GM23338 (cell line): ENCODE measurements around the gene MRPS15. TPM values are rescaled to one million over a fixed set of nuclear protein-coding genes. Genes with fewer than 3 reads are reported as not detected.

Source experiments
- ATAC-seq: fragments of 200-7000 bp; cut with Tn5 transposase; 3 replicates; pipeline ENCODE4 v1.9.1; 2020
- DNase-seq: peaks from one replicate; pipeline ENCODE4 v3.0.0-alpha.2; 2015; ENCODE audit warnings: low spot score
- H2AFZ ChIP-seq: fragments of 200-600 bp; sonication (generic); 2 replicates; pipeline ENCODE4 v1.8.0; 2016; ENCODE audit warnings: antibody characterized with exemption, mild to moderate bottlenecking, moderate library complexity
- H3F3A ChIP-seq: fragments of 200-600 bp; sonication (generic); replicated peaks from 2 replicates; pipeline ENCODE4 v1.8.0; 2017; ENCODE audit warnings: antibody characterized with exemption, mixed run types, low read depth
- H3K27ac ChIP-seq: fragments of 200-600 bp; sonication (generic); 2 replicates; pipeline ENCODE4 v1.6.1; 2016; ENCODE audit warnings: low read depth
- H3K27me3 ChIP-seq: fragments of 200-600 bp; sonication (generic); 2 replicates; pipeline ENCODE4 v1.8.0; 2016; ENCODE audit warnings: mild to moderate bottlenecking, mixed run types, moderate library complexity; ENCODE audit not compliant: insufficient read depth
- H3K36me3 ChIP-seq: fragments of 200-600 bp; sonication (generic); 2 replicates; pipeline ENCODE4 v1.8.0; 2016; ENCODE audit warnings: mild to moderate bottlenecking; ENCODE audit not compliant: insufficient read depth
- H3K4me1 ChIP-seq: fragments of 200-600 bp; sonication (generic); 2 replicates; pipeline ENCODE4 v1.8.0; 2016; ENCODE audit warnings: mild to moderate bottlenecking, moderate library complexity; ENCODE audit not compliant: insufficient read depth
- H3K4me2 ChIP-seq: fragments of 200-600 bp; sonication (generic); 2 replicates; pipeline ENCODE4 v1.7.1; 2017; ENCODE audit warnings: mixed run types
- H3K4me3 ChIP-seq: fragments of 200-600 bp; sonication (generic); 2 replicates; pipeline ENCODE4 v1.6.1; 2016; ENCODE audit warnings: mixed run types
- H3K79me2 ChIP-seq: fragments of 200-600 bp; sonication (generic); replicated peaks from 2 replicates; pipeline ENCODE4 v1.8.0; 2017; ENCODE audit warnings: mild to moderate bottlenecking; ENCODE audit not compliant: insufficient read depth
- H3K9me2 ChIP-seq: fragments of 200-600 bp; sonication (generic); 2 replicates; pipeline ENCODE4 v1.8.0; 2017; ENCODE audit not compliant: insufficient read depth
- H4K20me1 ChIP-seq: fragments of 200-600 bp; sonication (generic); replicated peaks from 2 replicates; pipeline ENCODE4 v1.8.0; 2017; ENCODE audit warnings: mild to moderate bottlenecking; ENCODE audit not compliant: insufficient read depth
- H3K27ac Mint-ChIP-seq: 2 replicates; pipeline ENCODE4 v1.8.0; 2020; ENCODE audit warnings: inconsistent platforms, mild to moderate bottlenecking, moderate library complexity, mixed read lengths
- H3K27me3 Mint-ChIP-seq: 3 replicates; pipeline ENCODE4 v1.8.0; 2022; ENCODE audit warnings: low read depth, mild to moderate bottlenecking, moderate library complexity, mixed read lengths, inconsistent platforms; ENCODE audit not compliant: insufficient read depth, poor library complexity
- H3K36me3 Mint-ChIP-seq: 3 replicates; pipeline ENCODE4 v1.8.0; 2021; ENCODE audit warnings: low read depth, mild to moderate bottlenecking, inconsistent platforms, moderate library complexity, mixed read lengths
- H3K4me1 Mint-ChIP-seq: 3 replicates; pipeline ENCODE4 v1.8.0; 2020; ENCODE audit warnings: mild to moderate bottlenecking, inconsistent platforms, mixed read lengths
- H3K4me3 Mint-ChIP-seq: 3 replicates; pipeline ENCODE4 v1.8.0; 2021; ENCODE audit warnings: moderate library complexity, mild to moderate bottlenecking, inconsistent platforms, mixed read lengths
- H3K9me3 Mint-ChIP-seq: 3 replicates; pipeline ENCODE4 v1.8.0; 2020; ENCODE audit warnings: moderate library complexity, mild to moderate bottlenecking, inconsistent platforms, mixed read lengths
- CREB1 ChIP-seq: fragments of 250-450 bp; sonication (Bioruptor Pico); IDR thresholded peaks from 2 replicates; pipeline ENCODE4 v1.5.0; 2020; ENCODE audit warnings: low read depth, mild to moderate bottlenecking, moderate library complexity
- CTCF ChIP-seq, 2 experiments: fragments of 200-600 bp in 1 of 2; sonication (generic) in 1 of 2; conservative IDR thresholded peaks; 2 replicates each; pipeline versions ENCODE4 v1.5.1 to v1.6.1; 2016 to 2017; ENCODE audit warnings: antibody characterized with exemption in 2 of 2, low read depth in 2 of 2, mild to moderate bottlenecking in 2 of 2, moderate library complexity in 1 of 2
- ETS1 ChIP-seq: IDR thresholded peaks from 2 replicates; pipeline ENCODE4 v1.6.1; 2016; ENCODE audit warnings: antibody characterized with exemption
- EZH2 ChIP-seq: fragments of 200-600 bp; sonication (generic); IDR thresholded peaks from one replicate; pipeline ENCODE4 v1.8.0; 2017; ENCODE audit warnings: antibody characterized with exemption, mild to moderate bottlenecking, low read depth; ENCODE audit not compliant: unreplicated experiment
- EZH2phosphoT487 ChIP-seq: fragments of 200-600 bp; sonication (generic); IDR thresholded peaks from one replicate; pipeline ENCODE4 v1.8.1; 2018; ENCODE audit warnings: antibody characterized with exemption; ENCODE audit not compliant: unreplicated experiment
- JUNB ChIP-seq: IDR thresholded peaks from one replicate; pipeline ENCODE4 v1.6.1; 2016; ENCODE audit warnings: antibody characterized with exemption; ENCODE audit not compliant: unreplicated experiment
- NANOG ChIP-seq: IDR thresholded peaks from 2 replicates; pipeline ENCODE4 v1.6.1; 2016; ENCODE audit warnings: antibody characterized with exemption, borderline replicate concordance
- POLR2AphosphoS5 ChIP-seq: IDR thresholded peaks from 2 replicates; pipeline ENCODE4 v1.6.1; 2016; ENCODE audit warnings: antibody characterized with exemption, low read depth
- STAT1 ChIP-seq: IDR thresholded peaks from one replicate; pipeline ENCODE4 v1.6.1; 2016; ENCODE audit warnings: antibody characterized with exemption; ENCODE audit not compliant: unreplicated experiment
- ZNF114 ChIP-seq: fragments of 250-450 bp; sonication (Bioruptor Pico); IDR thresholded peaks from 2 replicates; pipeline ENCODE4 v1.5.0; 2020; ENCODE audit warnings: mild to moderate bottlenecking, moderate library complexity
- ZNF331 ChIP-seq: fragments of 250-450 bp; sonication (Bioruptor Pico); IDR thresholded peaks from 2 replicates; pipeline ENCODE4 v1.5.0; 2020; ENCODE audit warnings: low read depth, mild to moderate bottlenecking, moderate library complexity
- ZNF462 ChIP-seq: fragments of 250-450 bp; sonication (Bioruptor Pico); IDR thresholded peaks from 2 replicates; pipeline ENCODE4 v1.5.0; 2020; ENCODE audit warnings: mild to moderate bottlenecking, moderate library complexity
- polyA plus RNA-seq: library from polyadenylated mRNA; unstranded; fragments of >200 nt; fragmentation: Nextera tagmentation; extraction: Ambion mirVana; gene quantifications from 2 replicates; pipeline ENCODE4 v1.2.1, GENCODE V29; 2016
- total RNA-seq: library from RNA; depleted of rRNA; stranded (reverse); fragments of >200 nt; shearing (Covaris generic); gene quantifications from 2 replicates; pipeline ENCODE4 v1.2.3, GENCODE V29; 2014
- TF ChIP-seq, protein P1 (sequence below): IDR thresholded peaks from one replicate; pipeline ENCODE4 v1.6.1; 2018; ENCODE audit warnings: antibody characterized with exemption; ENCODE audit not compliant: unreplicated experiment

MRPS15 gene
- total and polyA plus RNA-seq, 2 experiments from 2014 or later, result 105 to 311 TPM

DNA sequence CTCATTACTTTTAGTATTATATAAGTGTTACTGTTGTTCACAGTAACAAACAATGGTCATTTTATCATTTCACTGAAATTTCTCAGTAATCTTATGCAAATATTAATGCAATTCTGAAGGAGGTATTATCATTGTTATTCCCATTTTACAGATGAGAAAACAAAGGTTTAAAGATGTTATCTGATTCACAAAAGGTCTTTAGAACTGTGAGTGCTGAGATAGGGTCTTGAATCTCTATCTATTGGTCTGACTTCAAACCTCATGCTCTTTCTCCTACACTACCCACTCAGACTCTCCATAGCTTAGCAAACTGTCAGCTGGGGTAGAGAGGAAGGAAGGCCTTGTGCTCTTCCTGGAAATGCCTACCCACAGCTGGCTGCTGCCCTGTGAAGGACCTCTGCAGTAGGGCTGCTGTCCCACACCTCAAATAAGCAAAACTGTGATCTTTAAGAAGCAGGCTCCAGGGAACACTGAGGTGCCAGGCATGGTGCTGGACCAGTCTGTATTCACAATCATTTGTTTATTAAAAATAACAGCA is 7.7 kb downstream of the MRPS15 start:
- H3K36me3 Mint-ChIP-seq, result peaks cover 60% of the 10 kb centered on the region
- H3K4me2 ChIP-seq, result no peak overlapping the region
- no peaks in the 10 kb centered on the region for H3K9me2 ChIP-seq
- H3F3A ChIP-seq, result no peaks in the 10 kb centered on the region
- H3K9me3 Mint-ChIP-seq, result no peaks in the 10 kb centered on the region
- H3K4me1 ChIP-seq, result no peaks in the 10 kb centered on the region
- ATAC-seq (no peak), DNase-seq (no peak)
- H2AFZ ChIP-seq, result no peak overlapping the region
- H3K4me1 Mint-ChIP-seq, result peaks cover 3% of the 10 kb centered on the region; the same call in 2 of the 3 replicates
- H3K36me3 ChIP-seq, result peaks cover 24% of the 10 kb centered on the region
- H3K27me3 Mint-ChIP-seq, result peaks cover under 1% of the 10 kb centered on the region
- no peak overlapping the region for H3K4me3 ChIP-seq
- no peaks in the 10 kb centered on the region; the same call in none of the 2 replicates for H4K20me1 ChIP-seq
- H3K27me3 ChIP-seq, result no peaks in the 10 kb centered on the region
- TF ChIP-seq CTCF (conservative IDR thresholded peaks at IDR 0.05; ENCODE audit: low read depth in 2 of 2), result no peak
- TF ChIP-seq, protein P1, sequence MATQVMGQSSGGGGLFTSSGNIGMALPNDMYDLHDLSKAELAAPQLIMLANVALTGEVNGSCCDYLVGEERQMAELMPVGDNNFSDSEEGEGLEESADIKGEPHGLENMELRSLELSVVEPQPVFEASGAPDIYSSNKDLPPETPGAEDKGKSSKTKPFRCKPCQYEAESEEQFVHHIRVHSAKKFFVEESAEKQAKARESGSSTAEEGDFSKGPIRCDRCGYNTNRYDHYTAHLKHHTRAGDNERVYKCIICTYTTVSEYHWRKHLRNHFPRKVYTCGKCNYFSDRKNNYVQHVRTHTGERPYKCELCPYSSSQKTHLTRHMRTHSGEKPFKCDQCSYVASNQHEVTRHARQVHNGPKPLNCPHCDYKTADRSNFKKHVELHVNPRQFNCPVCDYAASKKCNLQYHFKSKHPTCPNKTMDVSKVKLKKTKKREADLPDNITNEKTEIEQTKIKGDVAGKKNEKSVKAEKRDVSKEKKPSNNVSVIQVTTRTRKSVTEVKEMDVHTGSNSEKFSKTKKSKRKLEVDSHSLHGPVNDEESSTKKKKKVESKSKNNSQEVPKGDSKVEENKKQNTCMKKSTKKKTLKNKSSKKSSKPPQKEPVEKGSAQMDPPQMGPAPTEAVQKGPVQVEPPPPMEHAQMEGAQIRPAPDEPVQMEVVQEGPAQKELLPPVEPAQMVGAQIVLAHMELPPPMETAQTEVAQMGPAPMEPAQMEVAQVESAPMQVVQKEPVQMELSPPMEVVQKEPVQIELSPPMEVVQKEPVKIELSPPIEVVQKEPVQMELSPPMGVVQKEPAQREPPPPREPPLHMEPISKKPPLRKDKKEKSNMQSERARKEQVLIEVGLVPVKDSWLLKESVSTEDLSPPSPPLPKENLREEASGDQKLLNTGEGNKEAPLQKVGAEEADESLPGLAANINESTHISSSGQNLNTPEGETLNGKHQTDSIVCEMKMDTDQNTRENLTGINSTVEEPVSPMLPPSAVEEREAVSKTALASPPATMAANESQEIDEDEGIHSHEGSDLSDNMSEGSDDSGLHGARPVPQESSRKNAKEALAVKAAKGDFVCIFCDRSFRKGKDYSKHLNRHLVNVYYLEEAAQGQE, result no peak
- TF ChIP-seq JUNB, result no peak
- no peak for TF ChIP-seq ZNF114 (CRISPR knock-in tag)
- TF ChIP-seq EZH2, result no peak
- no peak for TF ChIP-seq NANOG
- no peak for TF ChIP-seq ZNF462 (CRISPR knock-in tag)
- no peak for TF ChIP-seq ZNF331 (CRISPR knock-in tag)
- TF ChIP-seq CREB1 (CRISPR knock-in tag), result no peak
- TF ChIP-seq ETS1, result no peak
- no peak for TF ChIP-seq STAT1
- TF ChIP-seq EZH2phosphoT487, result no peak
- no peak for TF ChIP-seq POLR2AphosphoS5
- H3K27ac Mint-ChIP-seq, result no peak overlapping the region
- H3K27ac ChIP-seq, result no peak overlapping the region
- H3K79me2 ChIP-seq, result no peaks in the 10 kb centered on the region
- no peak overlapping the region for H3K4me3 Mint-ChIP-seq
